Activated T-cell treated with anti-CD3 and anti-CD28 coated beads, Interleukin-2, amount 50 U/mL, for 72 hours (primary cell): ENCODE measurements around the gene MGRN1. TPM values are rescaled to one million over a fixed set of nuclear protein-coding genes. Genes with fewer than 3 reads are reported as not detected.

Experiments
- ATAC-seq, 2 donors: fragments of 150-1000 bp; cut with Tn5 transposase; replicated peaks in 1 of 2; 2 replicates each; pipeline ENCODE4 v1.10.0; 2021; ENCODE audit warnings: moderate library complexity in 2 of 2, mild to moderate bottlenecking in 1 of 2
- DNase-seq, 2 donors: peaks; one replicate each; pipeline ENCODE4 v3.0.0; 2021 to 2022; ENCODE audit warnings: mixed read lengths in 1 of 2
- H3K27ac Mint-ChIP-seq: one replicate; pipeline ENCODE4 v1.8.0; 2022; ENCODE audit warnings: mild to moderate bottlenecking, moderate library complexity, mixed read lengths
- H3K27me3 Mint-ChIP-seq: one replicate; pipeline ENCODE4 v1.8.0; 2022; ENCODE audit warnings: low read depth, mixed read lengths
- H3K36me3 Mint-ChIP-seq, 2 donors: one replicate each; pipeline ENCODE4 v1.8.0; 2022; ENCODE audit warnings: mixed read lengths in 2 of 2, mild to moderate bottlenecking in 1 of 2; ENCODE audit not compliant: insufficient read depth in 2 of 2
- H3K4me1 Mint-ChIP-seq: one replicate; pipeline ENCODE4 v1.8.0; 2022; ENCODE audit warnings: low read depth, mixed read lengths
- H3K4me3 Mint-ChIP-seq, 2 donors: one replicate each; pipeline ENCODE4 v1.8.0; 2022; ENCODE audit warnings: mild to moderate bottlenecking in 2 of 2, mixed read lengths in 2 of 2, moderate library complexity in 2 of 2
- H3K9me3 Mint-ChIP-seq, 2 donors: one replicate each; pipeline ENCODE4 v1.8.0; 2022; ENCODE audit warnings: mixed read lengths in 2 of 2
- total RNA-seq, 2 donors: library from RNA; stranded (reverse); gene quantifications; one replicate each; pipeline ENCODE4 v1.2.3, GENCODE V29; 2022

Gene MGRN1
- total RNA-seq, 2 donors from 2014 or later, result 107 to 116 TPM

GRCh38 chr16:4609200-4610010 lies 15.2 kb upstream of the MGRN1 start:
- Mint-ChIP-seq H3K9me3 (no peaks in the 10 kb centered on the region), H3K4me3 (no peak overlapping the region), H3K27me3 (no peaks in the 10 kb centered on the region), H3K36me3 (no peaks in the 10 kb centered on the region), H3K27ac (no peak overlapping the region), H3K4me1 (peaks cover 5% of the 10 kb centered on the region)
- DNase-seq (no peak), ATAC-seq (no peak)

- peaks cover 12% of the 10 kb centered on the region for H3K4me1 Mint-ChIP-seq
- H3K9me3 Mint-ChIP-seq, result no peaks in the 10 kb centered on the region
- no peak for ATAC-seq
- no peak for DNase-seq
- peaks cover 1 to 2% of the 10 kb centered on the region in 2 donors for H3K36me3 Mint-ChIP-seq
- no peaks in the 10 kb centered on the region for H3K27me3 Mint-ChIP-seq
- no peak overlapping the region for H3K27ac Mint-ChIP-seq
- no peak overlapping the region for H3K4me3 Mint-ChIP-seq
Observed at GRCh38 chr16:4610011-4611005, 14.3 kb upstream of the MGRN1 start.

- DNase-seq (no peak), ATAC-seq (no peak)
- Mint-ChIP-seq H3K36me3 (peaks cover 1 to 2% of the 10 kb centered on the region in 2 donors), H3K27me3 (no peaks in the 10 kb centered on the region), H3K27ac (no peak overlapping the region), H3K4me3 (no peak overlapping the region), H3K4me1 (peaks cover 23% of the 10 kb centered on the region), H3K9me3 (no peaks in the 10 kb centered on the region)
Observed at GRCh38 chr16:4611337-4612021, 13.1 kb upstream of the MGRN1 start.

GRCh38 chr16:4612474-4612931 lies 12.1 kb upstream of the MGRN1 start:
- DNase-seq (no peak), ATAC-seq (no peak)
- Mint-ChIP-seq H3K9me3 (no peaks in the 10 kb centered on the region), H3K36me3 (peaks cover 1 to 2% of the 10 kb centered on the region in 2 donors), H3K4me1 (peaks cover 33% of the 10 kb centered on the region), H3K27ac (no peak overlapping the region), H3K4me3 (no peak overlapping the region), H3K27me3 (no peaks in the 10 kb centered on the region)

- Mint-ChIP-seq H3K36me3 (peaks cover 1 to 2% of the 10 kb centered on the region in 2 donors), H3K9me3 (no peaks in the 10 kb centered on the region), H3K27me3 (no peaks in the 10 kb centered on the region), H3K27ac (no peak overlapping the region), H3K4me3 (peak overlapping the region; percentile 74 to 76), H3K4me1 (peaks cover 39% of the 10 kb centered on the region)
- ATAC-seq (no peak), DNase-seq (no peak)
Observed at GRCh38 chr16:4612977-4613635, 11.5 kb upstream of the MGRN1 start.

- Mint-ChIP-seq H3K4me1 (peaks cover 45% of the 10 kb centered on the region), H3K9me3 (no peaks in the 10 kb centered on the region), H3K27me3 (no peaks in the 10 kb centered on the region), H3K27ac (no peak overlapping the region), H3K4me3 (peak overlapping the region; percentile 74 to 76), H3K36me3 (peaks cover 1 to 2% of the 10 kb centered on the region in 2 donors)
- DNase-seq, result peak; percentile 37 to 56
- no peak for ATAC-seq
Observed at GRCh38 chr16:4613636-4614570, 10.7 kb upstream of the MGRN1 start.

- peak within 1 kb of the TSS; percentile 93 for H3K27ac Mint-ChIP-seq
- no peaks in the 10 kb centered on the region for H3K9me3 Mint-ChIP-seq
- H3K4me3 Mint-ChIP-seq, result peak within 1 kb of the TSS; percentile 89 to 94
- H3K4me1 Mint-ChIP-seq, result peaks cover 45% of the 10 kb centered on the region
- peaks cover 1 to 2% of the 10 kb centered on the region in 2 donors for H3K36me3 Mint-ChIP-seq
- ATAC-seq (peak; percentile 69), DNase-seq (peak; percentile 88 to 89)
- no peaks in the 10 kb centered on the region for H3K27me3 Mint-ChIP-seq
Observed at GRCh38 chr16:4614571-4615383, 9.8 kb upstream of the MGRN1 start, which contains the start of gene UBALD1. Gene UBALD1, minus strand, starts transcription at chr16:4614888. Its CDS starts 91 bp downstream, at chr16:4614797.

- Mint-ChIP-seq H3K36me3 (peaks cover 1 to 2% of the 10 kb centered on the region in 2 donors), H3K27me3 (no peaks in the 10 kb centered on the region), H3K27ac (peak overlapping the region; percentile 84), H3K9me3 (no peaks in the 10 kb centered on the region), H3K4me1 (peaks cover 45% of the 10 kb centered on the region), H3K4me3 (peak overlapping the region; percentile 89 to 94)
- ATAC-seq (no peak), DNase-seq (no peak)
Observed at GRCh38 chr16:4615384-4616046, 9.1 kb upstream of the MGRN1 start.

- no peaks in the 10 kb centered on the region for H3K27me3 Mint-ChIP-seq
- peak overlapping the region; percentile 95 to 97 for H3K4me3 Mint-ChIP-seq
- no peaks in the 10 kb centered on the region for H3K9me3 Mint-ChIP-seq
- H3K27ac Mint-ChIP-seq, result peak overlapping the region; percentile 94
- DNase-seq, result peak; percentile 98 to 99
- ATAC-seq, result peak; percentile 88
- peaks cover 1 to 2% of the 10 kb centered on the region in 2 donors for H3K36me3 Mint-ChIP-seq
- peaks cover 45% of the 10 kb centered on the region for H3K4me1 Mint-ChIP-seq
Observed at GRCh38 chr16:4616047-4616811, 8.4 kb upstream of the MGRN1 start.

- Mint-ChIP-seq H3K4me3 (peak overlapping the region; percentile 95 to 97), H3K27me3 (no peaks in the 10 kb centered on the region), H3K9me3 (no peaks in the 10 kb centered on the region), H3K36me3 (peaks cover 1 to 2% of the 10 kb centered on the region in 2 donors), H3K4me1 (peaks cover 44% of the 10 kb centered on the region), H3K27ac (no peak overlapping the region)
- DNase-seq (no peak), ATAC-seq (no peak)
Observed at GRCh38 chr16:4617880-4618279, 6.7 kb upstream of the MGRN1 start.
